Fibroblast of lung (primary cell): Measurements from ENCODE around the gene RBMX. TPM values are rescaled to one million over a fixed set of nuclear protein-coding genes. Genes with fewer than 3 reads are reported as not detected.

Experiments
- DNase-seq, 2 donors: peaks; one replicate each; pipeline versions ENCODE4 v3.0.0 to v3.0.0-alpha.2; 2010; ENCODE audit warnings: low read depth in 2 of 2
- H2AFZ ChIP-seq: 2 replicates; pipeline ENCODE4 v1.5.1; 2012; ENCODE audit warnings: low read length, control low read depth, inconsistent platforms
- H3K27ac ChIP-seq: 2 replicates; pipeline ENCODE4 v1.5.1; 2011; ENCODE audit warnings: low read length, control low read depth; ENCODE audit not compliant: insufficient read depth
- H3K27me3 ChIP-seq: 2 replicates; pipeline ENCODE4 v1.5.1; 2011; ENCODE audit warnings: mild to moderate bottlenecking, low read length; ENCODE audit not compliant: control insufficient read depth, insufficient read depth
- H3K36me3 ChIP-seq: 2 replicates; pipeline ENCODE4 v1.5.1; 2011; ENCODE audit warnings: low read length; ENCODE audit not compliant: control insufficient read depth, insufficient read depth
- H3K4me1 ChIP-seq: 2 replicates; pipeline ENCODE4 v1.5.1; 2011; ENCODE audit warnings: low read length; ENCODE audit not compliant: control insufficient read depth, insufficient read depth; ENCODE audit errors: extremely low read depth
- H3K4me2 ChIP-seq: 2 replicates; pipeline ENCODE4 v1.5.1; 2011; ENCODE audit warnings: low read length, control low read depth; ENCODE audit not compliant: insufficient read depth; ENCODE audit errors: extremely low read depth
- H3K4me3 ChIP-seq, 4 experiments: fragments of 200-600 bp in 1 of 4; sonication (generic) in 1 of 4; replicated peaks in 1 of 4; 2 replicates each; pipeline ENCODE4 v1.5.1; 2011 to 2016; ENCODE audit warnings: low read length in 4 of 4, low read depth in 3 of 4, mild to moderate bottlenecking in 3 of 4, control low read depth in 2 of 4, inconsistent platforms in 1 of 4, mixed read lengths in 1 of 4; ENCODE audit not compliant: insufficient read depth in 1 of 4; ENCODE audit errors: control extremely low read depth in 1 of 4
- H3K79me2 ChIP-seq: 2 replicates; pipeline ENCODE4 v1.5.1; 2012; ENCODE audit warnings: mild to moderate bottlenecking, low read length, inconsistent platforms; ENCODE audit not compliant: control insufficient read depth, insufficient read depth
- H3K9ac ChIP-seq: 2 replicates; pipeline ENCODE4 v1.5.1; 2011; ENCODE audit warnings: mild to moderate bottlenecking, low read length, control low read depth; ENCODE audit not compliant: insufficient read depth
- H3K9me3 ChIP-seq: 2 replicates; pipeline ENCODE4 v1.5.1; 2012; ENCODE audit warnings: low read depth, low read length; ENCODE audit not compliant: control insufficient read depth, insufficient read depth
- H4K20me1 ChIP-seq: 2 replicates; pipeline ENCODE4 v1.5.1; 2011; ENCODE audit warnings: low read length; ENCODE audit not compliant: control insufficient read depth, insufficient read depth; ENCODE audit errors: extremely low read depth
- EZH2 ChIP-seq: IDR thresholded peaks from 2 replicates; pipeline ENCODE4 v1.5.1; 2012; ENCODE audit warnings: low read length, control low read depth, mild to moderate bottlenecking; ENCODE audit errors: missing control alignments
- polyA plus RNA-seq, 2 donors: library from polyadenylated mRNA; depleted of rRNA in 1 of 2; stranded (reverse) in 1 of 2; unstranded in 1 of 2; fragments of >200 nt; gene quantifications; 2 replicates each; pipeline ENCODE4 v1.2.1, GENCODE V29; 2011 to 2012; ENCODE audit warnings: missing spikeins in 1 of 2
- total RNA-seq: library from RNA; depleted of rRNA; stranded (reverse); fragments of >200 nt; gene quantifications from 2 replicates; pipeline ENCODE4 v1.2.1, GENCODE V29; 2014
- TF ChIP-seq, protein P1 (sequence below), 2 donors: IDR thresholded peaks in 1 of 2; conservative IDR thresholded peaks in 1 of 2; 1 replicate in 1 of 2; 2 replicates in 1 of 2; pipeline ENCODE4 v1.5.1; 2011 to 2012; ENCODE audit warnings: low read length in 2 of 2, control low read depth in 1 of 2, inconsistent platforms in 1 of 2, low read depth in 1 of 2, mild to moderate bottlenecking in 1 of 2

RBMX gene
- total and polyA plus RNA-seq, 2 donors (not counting 1 experiment from before 2014, with no cell fraction given) = 139 to 159 TPM

DNA sequence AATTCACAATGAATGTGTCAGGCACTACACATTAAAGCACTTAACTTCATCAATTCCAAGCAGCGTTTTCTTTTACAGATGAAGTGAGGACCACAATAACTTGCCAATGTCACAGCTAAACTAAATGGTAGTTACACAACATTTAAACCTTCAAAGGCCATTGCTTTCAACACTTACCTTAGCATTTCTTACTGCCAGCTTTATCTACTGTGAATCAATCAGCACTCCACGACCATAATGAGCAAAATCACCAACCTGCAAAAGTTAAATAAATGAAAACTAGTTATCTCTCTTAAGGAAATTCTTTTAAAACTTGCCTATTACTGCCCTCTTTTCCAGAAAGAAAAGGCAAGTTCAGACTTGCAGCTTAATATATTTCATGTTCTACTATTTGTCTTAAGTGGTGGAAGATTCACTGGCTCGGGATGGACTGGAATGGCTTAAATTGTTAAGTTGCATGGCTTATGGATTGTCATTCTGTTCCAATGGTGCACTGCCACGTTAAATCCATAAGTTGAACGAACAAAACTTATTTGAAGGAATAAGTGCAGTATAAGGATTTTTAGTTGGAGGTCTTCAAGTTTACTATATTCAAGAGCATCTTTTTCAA is 8.3 kb downstream of the RBMX start:
- H4K20me1 ChIP-seq = no peaks in the 10 kb centered on the region
- no peak overlapping the region for H3K27ac ChIP-seq
- H3K9ac ChIP-seq = no peak overlapping the region
- H2AFZ ChIP-seq = no peak overlapping the region
- no peaks in the 10 kb centered on the region for H3K27me3 ChIP-seq
- no peak overlapping the region for H3K4me3 ChIP-seq
- peaks cover 16% of the 10 kb centered on the region for H3K79me2 ChIP-seq
- H3K4me2 ChIP-seq = no peak overlapping the region
- no peaks in the 10 kb centered on the region for H3K9me3 ChIP-seq
- DNase-seq = no peak
- no peaks in the 10 kb centered on the region for H3K4me1 ChIP-seq
- H3K36me3 ChIP-seq = no peaks in the 10 kb centered on the region
- TF ChIP-seq EZH2 = no peak
- TF ChIP-seq, protein P1, sequence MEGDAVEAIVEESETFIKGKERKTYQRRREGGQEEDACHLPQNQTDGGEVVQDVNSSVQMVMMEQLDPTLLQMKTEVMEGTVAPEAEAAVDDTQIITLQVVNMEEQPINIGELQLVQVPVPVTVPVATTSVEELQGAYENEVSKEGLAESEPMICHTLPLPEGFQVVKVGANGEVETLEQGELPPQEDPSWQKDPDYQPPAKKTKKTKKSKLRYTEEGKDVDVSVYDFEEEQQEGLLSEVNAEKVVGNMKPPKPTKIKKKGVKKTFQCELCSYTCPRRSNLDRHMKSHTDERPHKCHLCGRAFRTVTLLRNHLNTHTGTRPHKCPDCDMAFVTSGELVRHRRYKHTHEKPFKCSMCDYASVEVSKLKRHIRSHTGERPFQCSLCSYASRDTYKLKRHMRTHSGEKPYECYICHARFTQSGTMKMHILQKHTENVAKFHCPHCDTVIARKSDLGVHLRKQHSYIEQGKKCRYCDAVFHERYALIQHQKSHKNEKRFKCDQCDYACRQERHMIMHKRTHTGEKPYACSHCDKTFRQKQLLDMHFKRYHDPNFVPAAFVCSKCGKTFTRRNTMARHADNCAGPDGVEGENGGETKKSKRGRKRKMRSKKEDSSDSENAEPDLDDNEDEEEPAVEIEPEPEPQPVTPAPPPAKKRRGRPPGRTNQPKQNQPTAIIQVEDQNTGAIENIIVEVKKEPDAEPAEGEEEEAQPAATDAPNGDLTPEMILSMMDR (conservative IDR thresholded peaks at IDR 0.05 in 1 of 2, IDR thresholded peaks at IDR 0.05 in 1 of 2; ENCODE audit: low read depth in 1 of 2, low read length in 2 of 2) = no peak

DNA sequence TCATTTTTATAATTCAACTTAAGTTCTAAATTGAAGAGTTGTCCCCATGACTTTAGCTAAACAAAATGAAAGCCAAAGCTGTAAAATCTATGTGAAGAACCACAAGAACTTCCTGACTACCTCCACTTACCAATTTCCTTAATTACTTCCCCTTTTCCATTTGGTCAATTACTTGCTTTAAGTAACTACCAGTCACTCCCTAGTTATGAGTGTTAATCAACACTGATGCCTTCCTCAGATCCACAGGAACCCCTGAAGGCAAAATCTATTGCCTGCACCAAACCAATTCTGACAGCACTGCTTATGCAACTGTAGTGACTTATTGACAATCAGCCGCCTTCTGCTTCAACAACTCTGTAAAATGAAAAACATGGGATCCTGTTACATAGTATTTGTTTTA is 10.5 kb downstream of the RBMX start:
- Histone ChIP-seq H3K9ac (no peak overlapping the region), H3K36me3 (no peaks in the 10 kb centered on the region), H3K27ac (no peak overlapping the region), H4K20me1 (no peaks in the 10 kb centered on the region), H3K27me3 (no peaks in the 10 kb centered on the region), H3K4me1 (no peaks in the 10 kb centered on the region), H3K4me3 (no peak overlapping the region), H3K9me3 (no peaks in the 10 kb centered on the region), H3K79me2 (peaks cover 11% of the 10 kb centered on the region), H3K4me2 (no peak overlapping the region), H2AFZ (no peak overlapping the region)
- DNase-seq = no peak
- TF ChIP-seq, protein P1 (conservative IDR thresholded peaks at IDR 0.05 in 1 of 2, IDR thresholded peaks at IDR 0.05 in 1 of 2; ENCODE audit: low read depth in 1 of 2, low read length in 2 of 2) = no peak
- TF ChIP-seq EZH2 = no peak

DNA sequence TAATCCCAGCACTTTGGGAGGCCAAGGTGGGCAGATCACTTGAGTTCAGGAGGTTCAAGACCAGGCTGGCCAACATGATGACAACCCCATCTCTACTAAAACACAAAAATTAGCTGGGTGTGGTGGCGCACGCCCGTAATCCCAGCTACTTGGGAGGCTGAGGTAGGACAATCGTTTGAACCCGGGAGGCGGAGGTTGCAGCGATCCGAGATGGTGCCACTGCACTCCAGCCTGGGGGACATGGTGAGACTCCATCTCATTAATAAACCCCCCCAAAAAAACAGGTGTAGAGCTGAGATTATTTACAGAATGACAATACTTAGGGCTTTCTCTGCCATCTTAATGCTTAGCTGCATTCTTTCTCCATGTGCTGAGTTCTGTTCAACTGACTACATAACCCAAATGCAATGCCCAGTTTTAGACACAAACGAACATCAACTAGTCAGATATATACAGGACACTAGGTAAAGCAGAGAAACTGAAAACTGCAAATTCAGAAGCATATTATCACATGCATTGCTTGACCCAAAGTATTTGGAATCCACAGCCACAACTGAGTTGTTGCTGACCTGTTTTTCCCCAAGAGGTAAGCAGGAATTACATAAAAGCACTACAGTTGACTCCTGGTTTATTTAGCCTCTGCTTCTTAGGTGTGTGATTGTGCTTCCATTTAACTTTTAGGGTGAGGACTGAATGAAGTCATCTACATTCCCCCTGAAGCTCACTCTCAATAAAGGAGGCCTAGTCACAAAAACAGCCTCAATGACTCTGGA is 12.1 kb downstream of the RBMX start:
- TF ChIP-seq, protein P1 (conservative IDR thresholded peaks at IDR 0.05 in 1 of 2, IDR thresholded peaks at IDR 0.05 in 1 of 2; ENCODE audit: low read depth in 1 of 2, low read length in 2 of 2) = no peak
- no peak for TF ChIP-seq EZH2
- Histone ChIP-seq H3K4me3 (no peak overlapping the region), H3K27ac (no peak overlapping the region), H3K9me3 (no peaks in the 10 kb centered on the region), H3K36me3 (no peaks in the 10 kb centered on the region), H3K9ac (no peak overlapping the region), H3K4me2 (peak overlapping the region; percentile 32), H2AFZ (no peak overlapping the region), H3K4me1 (no peaks in the 10 kb centered on the region), H4K20me1 (no peaks in the 10 kb centered on the region), H3K79me2 (peaks cover 7% of the 10 kb centered on the region), H3K27me3 (no peaks in the 10 kb centered on the region)
- DNase-seq = no peak
